Activated CD8-positive, alpha-beta memory T cell treated with anti-CD3 and anti-CD28 coated beads, Interleukin-2, amount 50 U/mL, for 4 hours (primary cell): ENCODE results near the gene CFAP126.
"Not testable (repeated sequence)": the region's sequence is repeated elsewhere in the genome, so short reads cannot be mapped to it uniquely, and the experiment has no call there.

Experiments used
- DNase-seq: peaks from one replicate; pipeline ENCODE4 v3.0.0-alpha.2; 2020

Gene CFAP126

GRCh38 chr1:161367684-161368400, at the start of gene CFAP126:
Gene CFAP126, minus strand, starts transcription at chr1:161367876. Its CDS starts 8 bp downstream, at chr1:161367868.
- peak; percentile 27 for DNase-seq

GRCh38 chr1:161413050-161413449, 45.4 kb upstream of the CFAP126 start:
- DNase-seq = not testable (repeated sequence)

GRCh38 chr1:161410636-161410970, 42.9 kb upstream of the CFAP126 start:
- not testable (repeated sequence) for DNase-seq

- DNase-seq = not testable (repeated sequence)
These were observed 42.4 kb upstream of the CFAP126 start for GRCh38 chr1:161409848-161410635.

GRCh38 chr1:161408429-161409052, 40.9 kb upstream of the CFAP126 start:
- DNase-seq = no peak

GRCh38 chr1:161407451-161407985, 39.8 kb upstream of the CFAP126 start:
- no peak for DNase-seq

- DNase-seq = not testable (repeated sequence)
These were observed 38.9 kb upstream of the CFAP126 start for GRCh38 chr1:161406551-161406950.

- DNase-seq = no peak
These were observed 36.4 kb upstream of the CFAP126 start for GRCh38 chr1:161404051-161404597.

GRCh38 chr1:161402446-161402845, 34.8 kb upstream of the CFAP126 start:
- no peak for DNase-seq

- DNase-seq = peak; percentile 93
These were observed 31.8 kb upstream of the CFAP126 start for GRCh38 chr1:161399257-161399998.

- DNase-seq = no peak
These were observed 31.2 kb upstream of the CFAP126 start for GRCh38 chr1:161398900-161399256.

GRCh38 chr1:161397038-161397437, 29.4 kb upstream of the CFAP126 start:
- not testable (repeated sequence) for DNase-seq

- no peak for DNase-seq
These were observed 25.5 kb upstream of the CFAP126 start for GRCh38 chr1:161393151-161393550.

- DNase-seq = no peak
These were observed 23.9 kb upstream of the CFAP126 start for GRCh38 chr1:161391611-161392010.

GRCh38 chr1:161391136-161391535, 23.5 kb upstream of the CFAP126 start:
- not testable (repeated sequence) for DNase-seq

- DNase-seq = no peak
These were observed 22.8 kb upstream of the CFAP126 start for GRCh38 chr1:161390559-161390858.

GRCh38 chr1:161389691-161390558, 22.2 kb upstream of the CFAP126 start:
- DNase-seq = peak; percentile 94

- DNase-seq = not testable (repeated sequence)
These were observed 21.5 kb upstream of the CFAP126 start for GRCh38 chr1:161389158-161389557.

- DNase-seq = no peak
These were observed 21.0 kb upstream of the CFAP126 start for GRCh38 chr1:161388639-161389038.

GRCh38 chr1:161382214-161383019, 14.7 kb upstream of the CFAP126 start:
- no peak for DNase-seq

- DNase-seq = no peak
These were observed 14.0 kb upstream of the CFAP126 start for GRCh38 chr1:161381707-161382106.
